ENCODE data around the gene CDNF.

The CDNF gene

DNA sequence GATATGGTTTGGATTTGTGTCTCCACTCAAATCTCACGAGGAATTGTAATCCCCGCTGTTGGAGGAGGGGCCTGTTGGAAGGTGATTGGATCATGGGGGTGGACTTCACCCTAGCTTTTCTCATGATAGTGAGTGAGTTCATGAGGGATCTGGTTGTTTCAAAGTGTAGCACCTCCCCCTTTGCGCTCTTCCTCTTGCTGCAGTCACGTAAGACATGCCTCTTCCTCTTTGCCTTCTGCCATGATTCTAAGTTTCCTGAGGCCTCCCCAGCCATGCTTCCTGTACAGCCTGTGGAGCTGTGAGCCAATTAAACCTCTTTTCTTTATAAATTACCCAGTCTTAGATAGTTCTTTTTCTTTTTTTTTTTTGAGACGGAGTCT lies 17.1 kb downstream of the CDNF start:
- no peak for TF ChIP-seq SIN3A (IDR thresholded peaks at IDR 0.05; ENCODE audit: borderline replicate concordance, insufficient read depth, low read length)
- TF ChIP-seq, protein P1, sequence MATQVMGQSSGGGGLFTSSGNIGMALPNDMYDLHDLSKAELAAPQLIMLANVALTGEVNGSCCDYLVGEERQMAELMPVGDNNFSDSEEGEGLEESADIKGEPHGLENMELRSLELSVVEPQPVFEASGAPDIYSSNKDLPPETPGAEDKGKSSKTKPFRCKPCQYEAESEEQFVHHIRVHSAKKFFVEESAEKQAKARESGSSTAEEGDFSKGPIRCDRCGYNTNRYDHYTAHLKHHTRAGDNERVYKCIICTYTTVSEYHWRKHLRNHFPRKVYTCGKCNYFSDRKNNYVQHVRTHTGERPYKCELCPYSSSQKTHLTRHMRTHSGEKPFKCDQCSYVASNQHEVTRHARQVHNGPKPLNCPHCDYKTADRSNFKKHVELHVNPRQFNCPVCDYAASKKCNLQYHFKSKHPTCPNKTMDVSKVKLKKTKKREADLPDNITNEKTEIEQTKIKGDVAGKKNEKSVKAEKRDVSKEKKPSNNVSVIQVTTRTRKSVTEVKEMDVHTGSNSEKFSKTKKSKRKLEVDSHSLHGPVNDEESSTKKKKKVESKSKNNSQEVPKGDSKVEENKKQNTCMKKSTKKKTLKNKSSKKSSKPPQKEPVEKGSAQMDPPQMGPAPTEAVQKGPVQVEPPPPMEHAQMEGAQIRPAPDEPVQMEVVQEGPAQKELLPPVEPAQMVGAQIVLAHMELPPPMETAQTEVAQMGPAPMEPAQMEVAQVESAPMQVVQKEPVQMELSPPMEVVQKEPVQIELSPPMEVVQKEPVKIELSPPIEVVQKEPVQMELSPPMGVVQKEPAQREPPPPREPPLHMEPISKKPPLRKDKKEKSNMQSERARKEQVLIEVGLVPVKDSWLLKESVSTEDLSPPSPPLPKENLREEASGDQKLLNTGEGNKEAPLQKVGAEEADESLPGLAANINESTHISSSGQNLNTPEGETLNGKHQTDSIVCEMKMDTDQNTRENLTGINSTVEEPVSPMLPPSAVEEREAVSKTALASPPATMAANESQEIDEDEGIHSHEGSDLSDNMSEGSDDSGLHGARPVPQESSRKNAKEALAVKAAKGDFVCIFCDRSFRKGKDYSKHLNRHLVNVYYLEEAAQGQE (IDR thresholded peaks at IDR 0.05; ENCODE audit: insufficient read depth in 1 of 2, low read depth in 2 of 2, low read length in 2 of 2): no peak
- no peak for TF ChIP-seq TAF1 (IDR thresholded peaks at IDR 0.05; ENCODE audit: borderline replicate concordance, insufficient read depth, low read length)
- TF ChIP-seq POLR2AphosphoS5 (IDR thresholded peaks at IDR 0.05; ENCODE audit: low read depth, low read length): no peak
- TF ChIP-seq FOXP2 (optimal IDR thresholded peaks at IDR 0.05; ENCODE audit: borderline replicate concordance, extremely low read depth, extremely low read length, insufficient read depth): no peak

GRCh38 chr10:14820010-14820774 lies 17.6 kb downstream of the CDNF start:
- TF ChIP-seq, protein P1 (IDR thresholded peaks at IDR 0.05; ENCODE audit: insufficient read depth in 1 of 2, low read depth in 2 of 2, low read length in 2 of 2): no peak
- TF ChIP-seq POLR2AphosphoS5 (IDR thresholded peaks at IDR 0.05; ENCODE audit: low read depth, low read length): no peak
- no peak for TF ChIP-seq TAF1 (IDR thresholded peaks at IDR 0.05; ENCODE audit: borderline replicate concordance, insufficient read depth, low read length)

DNA sequence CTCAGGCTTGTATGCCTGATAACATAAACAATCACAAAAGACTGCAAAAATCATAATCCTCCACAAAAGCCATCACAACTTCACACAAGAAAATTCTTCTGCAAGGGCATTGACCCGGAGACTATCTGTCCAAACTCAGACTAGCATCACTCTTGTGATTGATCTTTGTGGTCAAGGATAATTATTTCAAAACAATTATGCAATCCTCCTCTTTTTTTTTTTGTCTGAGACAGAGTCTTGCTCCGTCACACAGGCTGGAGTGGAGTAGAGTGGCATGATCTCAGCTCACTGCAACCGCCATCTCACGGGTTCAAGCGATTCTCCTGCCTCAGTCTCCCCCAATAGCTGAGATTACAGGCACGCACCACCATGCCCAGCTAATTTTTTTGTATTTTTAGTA lies 22.2 kb downstream of the CDNF start:
- TF ChIP-seq POLR2AphosphoS5 (IDR thresholded peaks at IDR 0.05; ENCODE audit: low read depth, low read length) (no peak), TAF1 (IDR thresholded peaks at IDR 0.05; ENCODE audit: borderline replicate concordance, insufficient read depth, low read length) (no peak), SIN3A (IDR thresholded peaks at IDR 0.05; ENCODE audit: borderline replicate concordance, insufficient read depth, low read length) (no peak), FOXP2 (optimal IDR thresholded peaks at IDR 0.05; ENCODE audit: borderline replicate concordance, extremely low read depth, extremely low read length, insufficient read depth) (no peak)
- TF ChIP-seq, protein P1 (IDR thresholded peaks at IDR 0.05; ENCODE audit: insufficient read depth in 1 of 2, low read depth in 2 of 2, low read length in 2 of 2): no peak

DNA sequence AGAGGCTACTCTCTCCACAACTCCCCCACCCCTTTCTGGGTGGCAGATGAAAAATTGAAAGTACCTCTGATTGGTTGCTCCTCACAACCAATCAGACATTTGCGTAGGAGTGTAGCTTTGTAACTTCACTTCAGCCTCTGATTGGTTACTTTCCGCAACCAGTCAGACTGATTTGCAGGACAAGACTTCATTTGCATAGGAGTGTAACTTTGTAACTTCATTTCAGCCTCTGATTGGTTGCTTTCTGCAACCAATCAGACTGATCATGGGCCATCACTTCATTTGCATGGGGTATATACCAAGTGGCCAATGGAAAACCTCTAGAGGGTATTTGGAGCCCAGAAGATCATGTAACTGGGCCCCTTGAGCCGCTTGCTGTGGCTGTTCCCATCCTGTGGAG lies 25.6 kb downstream of the CDNF start:
- TF ChIP-seq POLR2AphosphoS5 (IDR thresholded peaks at IDR 0.05; ENCODE audit: low read depth, low read length): no peak
- TF ChIP-seq TAF1 (IDR thresholded peaks at IDR 0.05; ENCODE audit: borderline replicate concordance, insufficient read depth, low read length): no peak
- TF ChIP-seq FOXP2 (optimal IDR thresholded peaks at IDR 0.05; ENCODE audit: borderline replicate concordance, extremely low read depth, extremely low read length, insufficient read depth): no peak
- TF ChIP-seq, protein P1 (IDR thresholded peaks at IDR 0.05; ENCODE audit: insufficient read depth in 1 of 2, low read depth in 2 of 2, low read length in 2 of 2): no peak
- TF ChIP-seq SIN3A (IDR thresholded peaks at IDR 0.05; ENCODE audit: borderline replicate concordance, insufficient read depth, low read length): no peak

Measured in PFSK-1 (cell line).